ENCODE measurements around the gene PTH1R.

PTH1R gene

GRCh38 chr3:46926447-46926846, 48.9 kb downstream of the PTH1R start:
- TF ChIP-seq, protein P1, sequence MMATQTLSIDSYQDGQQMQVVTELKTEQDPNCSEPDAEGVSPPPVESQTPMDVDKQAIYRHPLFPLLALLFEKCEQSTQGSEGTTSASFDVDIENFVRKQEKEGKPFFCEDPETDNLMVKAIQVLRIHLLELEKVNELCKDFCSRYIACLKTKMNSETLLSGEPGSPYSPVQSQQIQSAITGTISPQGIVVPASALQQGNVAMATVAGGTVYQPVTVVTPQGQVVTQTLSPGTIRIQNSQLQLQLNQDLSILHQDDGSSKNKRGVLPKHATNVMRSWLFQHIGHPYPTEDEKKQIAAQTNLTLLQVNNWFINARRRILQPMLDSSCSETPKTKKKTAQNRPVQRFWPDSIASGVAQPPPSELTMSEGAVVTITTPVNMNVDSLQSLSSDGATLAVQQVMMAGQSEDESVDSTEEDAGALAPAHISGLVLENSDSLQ (IDR thresholded peaks at IDR 0.05), result no peak
- TF ChIP-seq BHLHE40 (IDR thresholded peaks at IDR 0.05; ENCODE audit: borderline replicate concordance), result no peak
- TF ChIP-seq SUZ12 (IDR thresholded peaks at IDR 0.05), result no peak
- TF ChIP-seq SP1 (IDR thresholded peaks at IDR 0.05), result no peak
- no peak for TF ChIP-seq LEF1 (IDR thresholded peaks at IDR 0.05; ENCODE audit: borderline replicate concordance)
- TF ChIP-seq NFRKB (IDR thresholded peaks at IDR 0.05), result no peak
- TF ChIP-seq L3MBTL2 (conservative IDR thresholded peaks at IDR 0.05), result no peak
- no peak for TF ChIP-seq CTBP1 (IDR thresholded peaks at IDR 0.05; ENCODE audit: borderline replicate concordance)
- no peak for TF ChIP-seq HDGF (IDR thresholded peaks at IDR 0.05; ENCODE audit: borderline replicate concordance)
- no peak for TF ChIP-seq FOXM1 (IDR thresholded peaks at IDR 0.05; ENCODE audit: borderline replicate concordance)
- TF ChIP-seq FOXK2 (IDR thresholded peaks at IDR 0.05), result no peak
- TF ChIP-seq ELF4 (IDR thresholded peaks at IDR 0.05), result no peak
- TF ChIP-seq ZNF384 (IDR thresholded peaks at IDR 0.05), result no peak
- no peak for TF ChIP-seq ARNT (IDR thresholded peaks at IDR 0.05)
- no peak for TF ChIP-seq TARDBP (IDR thresholded peaks at IDR 0.05)
- TF ChIP-seq FOXA1 (IDR thresholded peaks at IDR 0.05), result no peak
- ChIA-PET CTCF (interaction anchor here (0.7 kb wide), 1 partner anchor 71 kb away, joined by 3 read pairs; no protein-coding TSS in a partner anchor), POLR2A (no interaction called here)
- DNase-seq (ENCODE audit: extremely low spot score), result no peak

- POLR2A ChIA-PET, result no interaction called here
- TF ChIP-seq BHLHE40 (IDR thresholded peaks at IDR 0.05; ENCODE audit: borderline replicate concordance) (no peak), ELF4 (IDR thresholded peaks at IDR 0.05) (no peak), NFRKB (IDR thresholded peaks at IDR 0.05) (no peak), CTBP1 (IDR thresholded peaks at IDR 0.05; ENCODE audit: borderline replicate concordance) (no peak), HDGF (IDR thresholded peaks at IDR 0.05; ENCODE audit: borderline replicate concordance) (no peak), LEF1 (IDR thresholded peaks at IDR 0.05; ENCODE audit: borderline replicate concordance) (no peak), TARDBP (IDR thresholded peaks at IDR 0.05) (no peak), FOXA1 (IDR thresholded peaks at IDR 0.05) (no peak), SUZ12 (IDR thresholded peaks at IDR 0.05) (no peak), L3MBTL2 (conservative IDR thresholded peaks at IDR 0.05) (no peak), SP1 (IDR thresholded peaks at IDR 0.05) (no peak), ZNF384 (IDR thresholded peaks at IDR 0.05) (no peak), ARNT (IDR thresholded peaks at IDR 0.05) (no peak), FOXM1 (IDR thresholded peaks at IDR 0.05; ENCODE audit: borderline replicate concordance) (no peak), FOXK2 (IDR thresholded peaks at IDR 0.05) (no peak)
- TF ChIP-seq, protein P1 (IDR thresholded peaks at IDR 0.05), result no peak
- CTCF ChIA-PET, result no interaction called here
- DNase-seq (ENCODE audit: extremely low spot score), result no peak
These were observed 49.6 kb downstream of the PTH1R start for GRCh38 chr3:46926871-46927717.

GRCh38 chr3:46927718-46928073, 50.2 kb downstream of the PTH1R start:
- ChIA-PET CTCF (no interaction called here), POLR2A (no interaction called here)
- DNase-seq (ENCODE audit: extremely low spot score), result no peak
- TF ChIP-seq SP1 (IDR thresholded peaks at IDR 0.05) (no peak), FOXK2 (IDR thresholded peaks at IDR 0.05) (no peak), SUZ12 (IDR thresholded peaks at IDR 0.05) (no peak), ELF4 (IDR thresholded peaks at IDR 0.05) (no peak), ZNF384 (IDR thresholded peaks at IDR 0.05) (no peak), NFRKB (IDR thresholded peaks at IDR 0.05) (no peak), ARNT (IDR thresholded peaks at IDR 0.05) (no peak), L3MBTL2 (conservative IDR thresholded peaks at IDR 0.05) (no peak), HDGF (IDR thresholded peaks at IDR 0.05; ENCODE audit: borderline replicate concordance) (no peak), CTBP1 (IDR thresholded peaks at IDR 0.05; ENCODE audit: borderline replicate concordance) (no peak), TARDBP (IDR thresholded peaks at IDR 0.05) (no peak), FOXM1 (IDR thresholded peaks at IDR 0.05; ENCODE audit: borderline replicate concordance) (no peak), BHLHE40 (IDR thresholded peaks at IDR 0.05; ENCODE audit: borderline replicate concordance) (no peak), FOXA1 (IDR thresholded peaks at IDR 0.05) (no peak)
- TF ChIP-seq, protein P1 (IDR thresholded peaks at IDR 0.05), result no peak

- DNase-seq (ENCODE audit: extremely low spot score), result no peak
- ChIA-PET POLR2A (no interaction called here), CTCF (no interaction called here)
- TF ChIP-seq TARDBP (IDR thresholded peaks at IDR 0.05) (no peak), FOXK2 (IDR thresholded peaks at IDR 0.05) (no peak), HDGF (IDR thresholded peaks at IDR 0.05; ENCODE audit: borderline replicate concordance) (no peak), NFRKB (IDR thresholded peaks at IDR 0.05) (no peak)
These were observed 50.8 kb downstream of the PTH1R start for GRCh38 chr3:46928282-46928681.

DNA sequence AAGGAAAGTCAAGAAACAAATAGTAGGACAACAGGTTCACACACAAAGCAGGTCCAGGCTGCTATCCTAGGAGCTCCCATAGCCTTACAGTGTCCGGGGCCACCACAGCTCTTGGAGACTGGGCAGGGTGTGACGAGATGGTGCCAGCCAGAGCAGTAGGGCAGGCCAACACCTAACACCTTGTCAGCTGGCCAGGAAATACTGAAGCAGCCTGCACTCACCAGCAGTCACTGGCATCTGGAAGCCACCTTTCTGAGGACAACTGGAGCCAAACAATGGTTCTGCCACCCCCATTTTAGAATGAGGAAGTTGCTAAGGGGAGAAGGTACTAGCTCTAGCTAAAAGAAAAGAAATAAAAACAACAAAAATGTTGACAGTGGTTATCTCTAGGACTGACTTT, 51.8 kb downstream of the PTH1R start:
- CTCF ChIA-PET, result no interaction called here
- TF ChIP-seq ARNT (IDR thresholded peaks at IDR 0.05) (no peak), LEF1 (IDR thresholded peaks at IDR 0.05; ENCODE audit: borderline replicate concordance) (no peak), HDGF (IDR thresholded peaks at IDR 0.05; ENCODE audit: borderline replicate concordance) (no peak), NFRKB (IDR thresholded peaks at IDR 0.05) (no peak), BHLHE40 (IDR thresholded peaks at IDR 0.05; ENCODE audit: borderline replicate concordance) (no peak), ZNF384 (IDR thresholded peaks at IDR 0.05) (no peak), CTBP1 (IDR thresholded peaks at IDR 0.05; ENCODE audit: borderline replicate concordance) (no peak), ELF4 (IDR thresholded peaks at IDR 0.05) (no peak), SP1 (IDR thresholded peaks at IDR 0.05) (no peak), SUZ12 (IDR thresholded peaks at IDR 0.05) (no peak), FOXM1 (IDR thresholded peaks at IDR 0.05; ENCODE audit: borderline replicate concordance) (no peak), L3MBTL2 (conservative IDR thresholded peaks at IDR 0.05) (no peak), TARDBP (IDR thresholded peaks at IDR 0.05) (no peak), FOXA1 (IDR thresholded peaks at IDR 0.05) (no peak), FOXK2 (IDR thresholded peaks at IDR 0.05) (no peak)
- TF ChIP-seq, protein P1 (IDR thresholded peaks at IDR 0.05), result no peak
- POLR2A ChIA-PET, result no interaction called here
- DNase-seq (ENCODE audit: extremely low spot score), result no peak
